Testis (tissue), 2 donors: ENCODE data around the gene DDAH1.

Experiments
- CTCF ChIP-seq, 3 experiments: fragments of 450-650 bp in 2 of 3; fragments of 200-600 bp in 1 of 3; sonication (generic) in 1 of 3; IDR thresholded peaks; one replicate each; pipeline ENCODE4 v1.5.1; 2016 to 2019; ENCODE audit warnings: antibody characterized with exemption in 3 of 3, mild to moderate bottlenecking in 2 of 3, moderate library complexity in 1 of 3
- POLR2A ChIP-seq: fragments of 450-650 bp; IDR thresholded peaks from one replicate; pipeline ENCODE4 v1.6.1; 2017; ENCODE audit warnings: antibody characterized with exemption, mild to moderate bottlenecking, moderate library complexity

GRCh38 chr1:85352055-85352454 lies 112.9 kb downstream of the DDAH1 start:
- TF ChIP-seq CTCF (IDR thresholded peaks at IDR 0.05) (no peak), POLR2A (no peak)
